ENCODE results near the gene TMEM126B.
"Not testable (repeated sequence)": the region's sequence is repeated elsewhere in the genome, so short reads cannot be mapped to it uniquely, and the experiment has no call there.

Gene TMEM126B

GRCh38 chr11:85627998-85628770 lies at the start of gene TMEM126B:
Gene TMEM126B (plus strand): TSS chr11:85628593. CDS start chr11:85628608, 15 bp downstream.
- peak; percentile 99 for DNase-seq (ENCODE audit: low read depth, low spot score)

- DNase-seq (ENCODE audit: low read depth, low spot score): no peak
Measured at GRCh38 chr11:85582111-85582510, 46.3 kb upstream of the TMEM126B start.

GRCh38 chr11:85589373-85589772 lies 39.0 kb upstream of the TMEM126B start:
- DNase-seq (ENCODE audit: low read depth, low spot score): peak; percentile 53

- peak; percentile 61 for DNase-seq (ENCODE audit: low read depth, low spot score)
Measured at GRCh38 chr11:85590848-85591483, 37.4 kb upstream of the TMEM126B start.

GRCh38 chr11:85595285-85595884 lies 33.0 kb upstream of the TMEM126B start:
- DNase-seq (ENCODE audit: low read depth, low spot score): peak; percentile 63

GRCh38 chr11:85596886-85597285 lies 31.5 kb upstream of the TMEM126B start:
- DNase-seq (ENCODE audit: low read depth, low spot score): no peak

- DNase-seq (ENCODE audit: low read depth, low spot score): no peak
Measured at GRCh38 chr11:85599083-85599482, 29.3 kb upstream of the TMEM126B start.

- no peak for DNase-seq (ENCODE audit: low read depth, low spot score)
Measured at GRCh38 chr11:85602526-85603213, 25.7 kb upstream of the TMEM126B start.

- no peak for DNase-seq (ENCODE audit: low read depth, low spot score)
Measured at GRCh38 chr11:85603220-85603619, 25.2 kb upstream of the TMEM126B start.

GRCh38 chr11:85606237-85606636 lies 22.2 kb upstream of the TMEM126B start:
- not testable (repeated sequence) for DNase-seq (ENCODE audit: low read depth, low spot score)

GRCh38 chr11:85608621-85609020 lies 19.8 kb upstream of the TMEM126B start:
- not testable (repeated sequence) for DNase-seq (ENCODE audit: low read depth, low spot score)

GRCh38 chr11:85609286-85609685 lies 19.1 kb upstream of the TMEM126B start:
- peak; percentile 25 for DNase-seq (ENCODE audit: low read depth, low spot score)

- DNase-seq (ENCODE audit: low read depth, low spot score): not testable (repeated sequence)
Measured at GRCh38 chr11:85611643-85612042, 16.8 kb upstream of the TMEM126B start.

GRCh38 chr11:85619499-85619898 lies 8.9 kb upstream of the TMEM126B start:
- DNase-seq (ENCODE audit: low read depth, low spot score): no peak

GRCh38 chr11:85620256-85620655 lies 8.1 kb upstream of the TMEM126B start:
- no peak for DNase-seq (ENCODE audit: low read depth, low spot score)

- no peak for DNase-seq (ENCODE audit: low read depth, low spot score)
Measured at GRCh38 chr11:85626496-85626895, 1.9 kb upstream of the TMEM126B start.

- DNase-seq (ENCODE audit: low read depth, low spot score): peak; percentile 46
Measured at GRCh38 chr11:85627332-85627997, 928 bp upstream of the TMEM126B start, which contains the start of gene DLG2. Gene DLG2 (minus strand): TSS chr11:85627344.

- no peak for DNase-seq (ENCODE audit: low read depth, low spot score)
Measured at GRCh38 chr11:85628771-85629341, 463 bp downstream of the TMEM126B start.

- DNase-seq (ENCODE audit: low read depth, low spot score): no peak
Measured at GRCh38 chr11:85634747-85635146, 6.4 kb downstream of the TMEM126B start.

- DNase-seq (ENCODE audit: low read depth, low spot score): peak; percentile 62
Measured at GRCh38 chr11:85643191-85643614, 14.8 kb downstream of the TMEM126B start.

- no peak for DNase-seq (ENCODE audit: low read depth, low spot score)
Measured at GRCh38 chr11:85647078-85647477, 18.7 kb downstream of the TMEM126B start.
